ENCODE data around the gene HNRNPK.
"Not testable (repeated sequence)": the region's sequence is repeated elsewhere in the genome, so short reads cannot be mapped to it uniquely, and the experiment has no call there.

HNRNPK gene

DNA sequence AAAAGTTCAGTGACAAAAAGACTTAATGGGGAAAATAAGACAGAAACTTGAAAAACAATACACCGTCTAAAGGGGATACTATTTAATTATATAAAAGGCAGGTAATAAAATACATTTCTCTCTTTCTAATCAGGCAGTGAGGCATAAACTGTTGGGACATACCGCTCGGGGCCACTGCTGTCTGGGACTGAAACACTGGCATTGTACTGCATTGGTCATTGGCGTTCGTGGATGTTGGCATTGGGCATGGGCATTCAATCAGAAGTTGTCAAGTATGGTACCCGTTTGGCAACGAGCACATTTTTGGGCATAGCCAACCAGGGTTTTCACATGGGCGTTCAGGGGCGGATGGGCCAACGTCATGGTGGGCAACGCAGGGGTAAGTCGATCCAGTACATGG lies 4.7 kb downstream of the HNRNPK start:
- no peak for DNase-seq

DNA sequence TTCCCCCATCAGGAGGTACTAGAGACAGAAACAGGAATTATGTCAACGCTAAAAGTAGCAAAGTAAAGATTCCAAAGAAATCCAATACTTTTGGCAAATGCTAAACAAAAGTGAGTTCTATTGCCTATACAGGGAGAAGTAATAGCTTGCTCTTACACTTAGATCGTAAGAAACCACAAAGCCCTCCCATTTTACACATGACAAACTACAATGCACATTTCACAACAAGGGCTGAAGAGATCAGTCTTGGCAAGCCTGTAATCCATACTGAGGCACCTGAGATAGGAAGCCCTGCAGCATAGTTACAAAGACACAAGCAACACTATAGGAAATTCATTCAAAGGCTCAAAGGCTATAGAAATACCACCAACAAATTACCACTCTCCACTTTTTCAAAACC lies 7.7 kb downstream of the HNRNPK start:
- DNase-seq = no peak

DNA sequence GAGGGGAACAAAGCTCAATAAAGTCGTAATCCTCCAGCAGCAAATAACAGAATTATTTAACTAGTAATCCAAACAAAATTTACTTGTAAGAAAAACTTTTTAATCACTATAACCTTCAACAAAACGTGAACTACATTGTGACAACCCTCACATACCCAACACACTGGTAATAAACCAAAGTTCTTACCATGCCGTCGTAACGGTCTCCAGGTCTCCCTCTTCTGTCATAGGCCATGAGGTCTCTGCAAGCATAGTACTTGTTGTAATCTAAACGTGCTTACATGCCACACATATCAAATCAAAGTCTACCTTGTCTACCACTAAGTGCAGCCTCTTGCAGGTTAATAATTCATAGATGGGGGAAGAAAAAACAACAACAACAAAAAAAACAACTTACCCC lies 8.5 kb downstream of the HNRNPK start:
- DNase-seq = no peak

DNA sequence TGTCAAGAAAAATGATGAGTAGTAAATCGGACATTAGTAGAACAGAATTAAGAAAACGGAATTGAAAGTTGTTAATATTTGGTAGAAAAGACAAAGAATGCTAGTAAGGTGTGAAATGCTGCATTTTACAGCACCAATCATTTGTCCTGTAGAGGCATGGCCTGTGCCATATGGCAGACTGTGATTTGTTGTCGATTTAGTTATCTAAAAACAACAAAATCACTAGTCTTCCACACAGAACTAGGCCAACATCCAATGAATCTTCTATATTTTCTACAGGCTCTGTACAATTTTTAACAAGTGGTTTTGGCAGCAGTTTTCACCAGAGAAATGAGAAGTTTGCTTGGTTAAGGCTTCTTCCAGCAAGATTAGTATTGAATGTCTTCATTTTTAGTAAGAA lies 10.4 kb downstream of the HNRNPK start:
- no peak for DNase-seq

DNA sequence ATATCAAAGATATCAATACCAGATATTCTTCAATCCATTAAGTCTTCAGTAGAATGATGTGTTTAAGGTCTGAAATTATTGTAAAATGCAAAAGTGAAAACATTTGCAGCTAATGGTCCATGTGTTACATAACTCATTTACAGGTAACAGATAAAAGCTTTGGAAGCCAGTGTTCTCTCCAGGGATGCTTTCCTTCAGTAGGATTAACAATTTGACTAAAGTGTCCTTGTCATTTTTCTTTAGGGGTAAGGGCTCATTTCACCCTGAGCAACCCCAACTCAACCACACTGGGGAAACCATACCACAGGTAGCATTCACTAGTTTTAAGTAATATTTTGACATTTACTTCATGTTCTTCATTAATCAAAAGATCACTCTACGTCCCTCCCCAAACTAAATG lies 12.9 kb downstream of the HNRNPK start:
- no peak for DNase-seq

DNA sequence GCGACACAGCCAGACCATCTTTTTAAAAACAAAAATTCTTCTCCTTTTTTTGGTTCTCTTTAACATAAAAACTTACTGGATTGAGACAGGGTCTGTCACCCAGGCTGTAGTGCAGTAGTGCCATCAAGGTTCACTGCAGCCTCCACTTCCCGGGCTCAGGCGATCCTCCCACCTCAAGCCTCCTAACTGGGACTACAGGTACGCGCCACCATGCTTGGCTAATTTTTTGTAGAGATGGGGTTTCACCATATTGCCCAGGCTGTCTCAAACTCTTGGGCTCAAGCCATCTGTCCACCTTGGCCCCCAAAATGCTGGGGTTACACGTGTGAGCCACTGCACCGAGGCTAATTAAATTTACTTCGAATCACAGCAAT lies 13.8 kb downstream of the HNRNPK start:
- DNase-seq = no peak

DNA sequence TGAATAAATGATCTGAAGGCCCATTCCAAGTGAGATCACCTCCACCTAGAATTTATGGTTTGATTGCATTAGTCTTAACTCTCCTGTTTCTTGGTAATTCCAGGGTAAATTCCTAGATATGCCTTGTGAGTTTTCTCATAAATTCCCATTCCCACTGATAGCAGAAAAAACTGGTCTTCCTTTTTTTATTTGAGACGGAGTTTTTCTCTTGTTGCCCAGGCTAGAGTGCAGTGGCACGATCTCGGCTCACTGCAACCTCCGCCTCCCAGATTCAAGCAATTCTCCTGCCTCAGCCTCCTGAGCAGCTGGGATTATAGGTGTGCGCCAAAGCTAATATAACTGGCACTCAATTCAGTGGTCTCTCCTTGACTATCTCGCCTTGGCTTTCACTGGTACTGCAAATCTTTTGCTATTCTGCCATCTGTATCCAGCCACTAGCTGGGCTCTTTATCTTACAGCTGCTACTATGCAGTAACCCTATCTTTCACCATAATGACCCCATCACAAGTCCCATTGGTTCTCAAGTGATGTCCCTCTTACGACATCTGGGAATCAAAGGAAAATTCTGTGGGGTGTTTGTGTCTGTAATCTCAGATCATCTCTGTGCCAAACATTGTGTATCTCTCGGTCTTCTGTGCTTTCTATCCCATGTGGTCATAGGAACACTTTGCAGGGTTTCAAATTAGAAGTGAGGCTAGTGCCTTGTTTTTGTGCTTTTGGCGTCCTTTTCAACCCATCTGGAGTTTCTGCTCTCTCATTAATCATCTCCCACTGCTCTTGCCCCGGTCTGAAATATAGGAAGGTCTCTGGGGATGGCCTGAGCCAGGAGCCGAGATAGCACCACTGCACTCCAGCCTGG lies 14.4 kb downstream of the HNRNPK start:
- no peak for DNase-seq

DNA sequence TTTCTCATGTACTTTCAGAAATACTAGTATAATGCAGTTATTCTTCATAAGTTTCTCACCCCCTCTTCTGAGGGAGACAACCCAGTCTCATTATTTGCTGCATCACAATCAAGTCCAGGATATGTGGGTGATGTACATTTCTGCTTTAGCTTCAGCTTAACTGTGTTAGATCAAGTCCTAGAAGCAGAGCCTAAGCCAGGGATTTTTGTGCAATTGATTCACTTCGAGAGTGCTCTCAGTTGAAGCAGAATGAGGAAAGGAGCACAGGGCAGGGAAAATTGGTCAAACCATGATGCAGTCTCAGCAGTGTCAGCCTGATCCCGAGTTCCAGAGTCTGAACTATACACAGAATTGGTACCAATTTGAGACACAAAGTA lies 15.1 kb downstream of the HNRNPK start:
- no peak for DNase-seq

DNA sequence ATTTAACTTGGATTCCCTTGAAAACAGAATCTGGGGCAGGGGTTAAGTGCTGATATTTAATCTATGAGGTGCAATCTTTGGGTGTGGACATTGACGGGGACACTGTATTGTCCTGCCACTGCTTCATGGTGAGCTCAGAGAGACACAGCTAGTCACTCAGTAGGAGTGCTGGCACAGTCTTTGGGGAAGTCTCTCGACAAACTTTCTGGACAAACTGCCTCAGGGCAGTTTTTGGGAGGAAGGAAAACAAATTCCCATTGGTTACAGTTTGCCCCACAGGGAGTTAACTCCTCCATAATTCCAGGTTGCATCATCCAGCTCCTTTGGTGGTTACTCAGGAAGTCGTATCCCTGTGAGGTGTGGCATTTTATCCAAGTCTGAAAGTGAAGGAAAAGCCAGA lies 17.9 kb downstream of the HNRNPK start:
- peak; percentile 14 for DNase-seq

DNA sequence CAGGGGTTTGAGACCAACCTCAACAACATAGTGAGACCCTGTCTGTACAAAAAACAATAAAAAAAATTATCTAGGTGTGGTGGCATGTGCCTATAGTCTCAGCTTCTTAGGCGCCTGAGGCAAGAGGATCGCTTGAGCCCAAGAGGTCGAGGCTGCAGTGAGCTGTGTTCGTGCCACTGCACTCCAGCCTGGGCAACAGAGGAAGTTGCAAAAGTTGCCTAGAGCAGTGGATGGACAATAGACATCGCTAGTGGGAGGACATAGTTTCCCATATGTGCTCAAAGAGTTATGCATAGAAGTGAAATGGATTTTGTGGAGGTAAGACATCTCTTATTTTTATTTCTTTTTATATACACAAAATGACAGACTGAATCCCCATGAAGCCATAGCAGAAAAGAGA lies 19.0 kb downstream of the HNRNPK start:
- no peak for DNase-seq

DNA sequence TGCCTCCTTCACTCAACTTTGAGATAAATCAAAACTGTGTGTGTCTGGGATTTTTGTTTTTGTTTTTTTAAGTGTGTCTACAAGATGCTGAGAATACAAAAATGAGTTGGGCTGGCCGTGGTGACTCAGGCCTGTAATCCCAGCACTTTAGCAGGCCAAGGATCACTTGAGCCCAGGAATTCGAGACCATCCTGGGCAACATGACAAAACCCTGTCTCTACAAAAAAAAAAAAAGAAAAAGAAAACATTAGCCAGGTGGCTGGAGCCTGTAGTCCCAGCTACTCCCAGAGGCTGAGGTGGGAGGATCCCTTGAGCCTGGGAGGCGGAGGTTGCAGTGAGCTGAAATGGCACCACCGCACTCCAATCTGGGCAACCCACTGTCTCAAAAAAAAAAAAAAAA lies 21.0 kb downstream of the HNRNPK start:
- DNase-seq = peak; percentile 33

DNA sequence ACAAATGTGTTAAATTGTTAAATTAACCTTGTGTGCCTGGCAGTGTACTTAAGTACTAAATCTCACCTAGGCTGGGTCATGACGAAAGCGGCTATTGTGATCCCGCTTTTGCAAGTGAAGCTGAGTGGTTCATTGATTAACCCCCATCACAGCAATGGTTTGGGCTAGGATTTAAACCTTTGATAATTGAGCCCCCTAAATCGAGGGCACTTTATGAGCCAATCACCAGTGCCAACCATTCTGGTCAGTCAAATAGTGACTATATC lies 22.8 kb downstream of the HNRNPK start:
- no peak for DNase-seq

DNA sequence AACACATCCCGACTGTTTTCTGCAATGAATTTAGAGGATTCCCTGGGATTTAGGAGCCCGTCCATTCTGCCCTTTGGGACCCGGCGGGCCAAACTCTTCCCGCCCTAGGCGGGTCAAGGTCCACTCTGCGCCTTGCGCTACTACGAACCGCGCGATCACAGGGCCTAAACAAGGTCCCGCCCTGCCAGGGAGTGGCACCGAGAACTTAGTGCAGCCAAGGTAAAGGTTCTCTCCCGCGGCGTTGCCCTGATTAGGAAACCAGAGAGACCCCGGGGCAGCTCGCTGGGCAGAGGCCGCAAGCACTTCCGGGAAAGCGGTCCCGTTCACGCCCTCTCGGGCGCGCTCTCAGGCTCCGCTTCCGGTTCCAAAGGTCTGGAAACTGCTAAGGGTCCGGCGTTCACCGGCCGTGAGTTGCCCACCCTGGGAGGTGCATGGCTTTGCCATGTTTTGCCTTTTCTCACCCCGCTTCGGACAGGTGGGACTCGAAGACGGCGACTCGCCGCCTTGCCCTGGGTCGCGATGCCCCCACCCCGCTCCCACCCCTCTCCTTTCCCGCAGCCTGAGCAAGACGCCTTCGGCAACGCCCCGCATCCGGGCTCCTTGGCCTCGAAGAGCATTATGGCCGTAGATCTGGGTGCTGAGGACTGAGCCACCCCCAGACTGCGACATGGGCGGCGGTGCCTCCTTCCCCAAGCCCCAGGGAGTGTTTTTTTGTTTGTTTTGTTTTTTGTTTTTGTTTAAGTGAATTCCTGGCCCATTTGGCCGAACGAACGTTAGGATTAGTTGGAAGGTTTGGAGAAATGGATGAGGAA lies 23.4 kb downstream of the HNRNPK start:
- no peak for DNase-seq

DNA sequence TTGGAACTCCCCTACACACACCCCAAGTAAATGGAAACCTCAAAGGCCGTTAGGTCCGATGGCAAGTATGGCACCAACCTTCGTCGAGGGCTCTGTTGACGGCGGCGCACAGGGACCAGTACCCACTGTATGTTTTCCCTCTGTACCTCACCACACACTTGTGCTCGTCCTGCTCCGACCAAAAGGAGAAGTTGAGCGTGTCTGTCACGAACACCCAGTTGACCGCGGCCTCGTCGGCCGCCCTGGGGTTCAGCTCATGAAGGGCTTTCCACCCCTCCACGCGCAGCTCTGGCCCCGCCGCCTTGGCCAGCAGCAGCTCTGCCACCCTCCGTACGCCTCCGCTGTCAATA lies 24.0 kb downstream of the HNRNPK start:
- DNase-seq = no peak

DNA sequence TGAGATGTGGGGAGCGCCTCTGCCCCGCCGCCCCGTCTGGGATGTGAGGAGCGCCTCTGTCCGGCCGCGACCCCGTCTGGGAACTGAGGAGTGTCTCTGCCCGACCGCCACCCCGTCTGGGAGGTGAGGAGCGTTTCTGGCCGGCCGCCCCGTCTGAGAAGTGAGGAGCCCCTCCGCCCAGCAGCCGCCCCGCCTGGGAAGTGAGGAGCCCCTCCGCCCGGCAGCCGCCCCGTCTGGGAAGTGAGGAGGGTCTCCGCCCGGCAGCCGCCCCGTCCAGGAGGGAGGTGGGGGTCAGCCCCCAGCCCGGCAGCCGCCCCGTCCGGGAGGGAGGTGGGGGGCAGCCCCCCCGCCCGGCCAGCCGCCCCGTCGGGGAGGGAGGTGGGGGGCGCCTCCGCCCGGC lies 31.9 kb downstream of the HNRNPK start:
- not testable (repeated sequence) for DNase-seq

DNA sequence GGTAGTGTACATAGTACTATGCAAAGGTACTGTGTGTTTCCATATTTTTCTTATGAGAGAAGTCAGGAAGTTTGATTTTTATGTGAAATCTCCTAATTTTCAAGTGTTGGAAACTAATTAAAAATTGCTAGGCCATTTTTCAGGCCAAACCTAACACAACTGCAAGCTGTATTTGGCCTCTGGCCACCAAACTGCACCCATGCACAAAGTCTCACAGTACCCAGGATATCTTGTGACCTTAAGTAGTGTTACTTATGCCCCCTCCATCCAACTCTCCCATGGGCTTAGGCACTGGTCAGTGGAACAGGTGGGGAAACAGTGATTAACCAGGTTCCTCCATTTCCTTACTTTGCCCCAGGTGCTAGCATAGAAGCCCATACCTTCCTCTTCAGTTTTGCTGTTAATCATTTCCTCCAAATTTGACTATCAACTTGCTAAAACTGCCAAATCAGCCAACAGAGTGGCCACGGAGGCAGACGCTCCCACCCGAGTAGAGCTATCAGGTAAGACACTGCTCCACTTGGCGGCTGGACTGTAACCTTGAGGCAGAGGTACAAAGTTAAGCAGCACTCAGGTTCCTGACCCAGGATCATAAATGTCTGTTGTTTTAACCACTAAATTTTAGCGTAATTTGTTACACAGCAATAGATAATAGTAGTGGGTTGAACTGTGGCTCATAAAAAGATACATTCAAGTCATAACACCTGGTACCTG lies 39.3 kb downstream of the HNRNPK start:
- DNase-seq = no peak

DNA sequence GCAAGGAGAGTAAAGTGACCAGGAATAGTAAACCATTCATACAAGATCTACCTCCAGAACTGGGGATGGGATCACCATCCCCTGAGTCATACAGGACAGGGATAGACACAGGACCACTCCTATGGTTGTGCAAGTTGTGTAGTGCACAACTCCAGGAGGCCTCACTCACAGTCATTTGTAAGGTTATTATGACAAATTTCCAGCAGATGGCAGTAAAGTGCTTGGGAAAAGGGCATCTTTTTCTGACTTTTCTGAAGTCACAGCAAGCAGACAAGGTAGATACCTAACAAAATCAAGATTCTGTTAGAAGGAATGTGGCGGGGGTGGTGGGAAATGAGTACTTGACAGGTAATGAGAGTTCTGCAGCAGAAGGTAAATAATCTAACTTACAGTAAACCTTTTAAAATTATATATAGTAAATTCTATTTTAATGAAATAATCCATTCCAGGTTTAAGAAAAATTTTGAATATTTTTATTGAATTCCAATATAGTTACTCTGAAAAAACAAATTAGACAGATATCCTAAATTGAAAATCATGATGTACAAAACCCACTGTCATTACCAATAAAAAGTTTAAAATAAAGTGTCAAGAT lies 42.1 kb downstream of the HNRNPK start:
- peak; percentile 26 for DNase-seq

DNA sequence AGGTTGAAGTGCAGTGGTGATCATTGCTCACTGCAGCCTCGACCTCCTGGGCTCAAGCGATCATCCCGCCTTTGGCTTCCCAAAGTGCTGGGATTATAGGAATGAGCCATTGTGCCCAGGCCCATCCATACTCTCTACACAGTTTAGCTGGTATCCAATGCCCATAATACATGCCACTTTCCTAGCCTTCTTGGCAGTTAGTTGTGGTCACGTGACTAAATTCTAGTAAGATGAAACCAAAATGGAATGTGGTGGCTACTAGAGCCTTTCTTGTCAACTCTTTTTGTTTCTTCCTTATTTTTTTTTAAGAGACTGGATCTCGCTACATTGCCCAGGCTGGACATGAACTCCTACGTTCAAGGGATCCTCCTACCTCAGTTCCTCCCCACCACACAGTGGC lies 43.5 kb downstream of the HNRNPK start:
- DNase-seq = no peak

DNA sequence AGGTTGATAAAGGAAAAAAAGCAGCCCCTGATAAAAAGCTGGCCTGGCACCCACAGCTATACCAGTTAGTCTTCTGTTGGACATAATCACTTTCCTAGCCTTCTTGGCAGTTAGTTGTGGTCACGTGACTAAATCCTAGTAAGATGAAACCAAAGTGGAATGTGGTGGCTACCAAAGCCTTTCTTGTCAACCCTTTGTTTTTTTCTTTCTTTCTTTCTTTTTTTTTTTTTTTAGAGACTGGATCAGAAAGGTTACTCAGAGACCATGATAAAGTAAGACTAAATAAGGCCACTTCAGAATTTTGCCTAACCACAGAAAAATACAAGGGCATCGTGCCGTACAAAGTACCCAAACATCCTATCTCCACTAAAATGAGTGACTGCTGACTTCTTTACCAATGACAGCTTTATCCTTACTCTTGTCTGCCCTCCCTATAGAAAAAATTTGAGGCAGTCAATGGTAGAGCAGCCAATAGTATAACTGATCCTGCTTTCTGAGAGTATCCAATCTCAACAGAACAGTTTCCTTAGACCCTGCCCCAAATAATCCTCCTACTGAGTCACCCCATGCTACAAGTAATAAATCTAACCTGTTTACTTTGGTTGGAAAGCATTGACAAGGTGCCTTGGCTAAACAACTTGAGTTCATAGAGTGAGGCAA lies 44.6 kb downstream of the HNRNPK start:
- DNase-seq = no peak

DNA sequence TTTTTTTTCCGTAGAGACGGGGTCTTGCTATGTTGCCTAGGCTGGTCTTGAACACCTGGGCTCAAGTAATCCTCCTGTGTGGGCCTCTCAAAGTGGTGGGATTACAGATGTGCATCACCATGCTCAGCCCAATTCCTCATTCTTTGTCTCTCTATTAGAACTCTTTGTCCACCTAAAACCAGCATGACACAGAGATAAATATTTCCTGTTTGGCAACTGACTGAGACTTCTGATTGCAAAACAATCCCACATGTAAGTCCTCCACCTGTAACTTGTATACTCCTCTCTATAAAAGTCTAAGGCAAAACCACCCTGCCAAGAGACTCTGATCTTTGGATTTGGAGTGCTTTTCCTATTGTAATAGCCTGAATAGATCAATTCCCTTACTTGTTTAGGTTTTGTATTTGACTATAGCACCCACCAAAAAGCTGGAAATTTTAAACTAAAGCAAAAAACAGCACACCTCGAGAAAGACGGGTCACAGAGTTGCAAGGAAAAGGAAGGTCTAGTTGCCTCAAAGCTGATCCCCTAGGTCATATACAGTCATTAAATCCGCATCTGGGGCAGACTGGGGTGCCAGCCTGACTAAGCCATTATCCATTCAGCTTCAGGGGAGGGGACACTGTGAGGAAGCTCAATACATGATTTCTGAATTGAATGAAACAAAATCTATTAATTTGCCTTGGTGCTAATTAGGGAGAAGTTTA lies 45.3 kb downstream of the HNRNPK start:
- DNase-seq = no peak

DNA sequence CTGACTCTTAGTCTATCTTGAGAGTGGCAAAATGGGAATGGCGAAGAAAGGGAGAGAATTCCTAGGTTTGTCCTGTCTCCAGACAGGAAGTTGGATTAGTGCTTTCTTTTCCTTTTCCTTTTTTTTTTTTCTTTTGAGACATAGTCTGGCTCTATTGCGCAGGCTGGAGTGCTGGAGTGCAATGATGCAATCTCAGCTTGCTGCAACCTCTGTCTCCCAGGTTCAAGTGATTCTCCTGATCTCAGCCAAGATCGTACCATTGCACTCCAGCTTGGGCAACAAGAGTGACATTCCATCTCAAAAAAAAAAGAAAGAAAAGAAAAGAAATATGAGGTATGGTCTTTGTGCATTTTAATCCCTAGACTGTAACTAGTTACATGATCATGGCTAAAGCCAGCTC lies 46.2 kb downstream of the HNRNPK start:
- DNase-seq = no peak

DNA sequence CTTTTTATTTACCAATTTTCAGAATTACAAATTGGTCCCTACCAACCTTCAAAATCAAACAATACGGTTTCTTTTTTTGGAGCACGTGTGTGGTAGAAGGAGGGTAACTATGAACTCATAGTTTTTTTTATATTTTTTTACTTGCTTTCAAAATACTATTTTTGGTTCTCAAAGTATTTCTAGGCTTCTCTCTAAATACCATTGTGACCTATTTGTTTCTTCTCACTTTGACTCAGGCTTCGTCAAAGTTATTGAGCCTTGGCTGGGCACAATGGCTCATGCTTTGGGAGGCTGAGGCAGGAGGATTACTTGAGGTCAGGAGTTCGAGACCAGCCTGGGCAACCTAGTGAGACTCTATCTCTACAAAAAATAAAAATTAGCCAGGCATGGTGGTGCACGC lies 47.2 kb downstream of the HNRNPK start:
- no peak for DNase-seq

DNA sequence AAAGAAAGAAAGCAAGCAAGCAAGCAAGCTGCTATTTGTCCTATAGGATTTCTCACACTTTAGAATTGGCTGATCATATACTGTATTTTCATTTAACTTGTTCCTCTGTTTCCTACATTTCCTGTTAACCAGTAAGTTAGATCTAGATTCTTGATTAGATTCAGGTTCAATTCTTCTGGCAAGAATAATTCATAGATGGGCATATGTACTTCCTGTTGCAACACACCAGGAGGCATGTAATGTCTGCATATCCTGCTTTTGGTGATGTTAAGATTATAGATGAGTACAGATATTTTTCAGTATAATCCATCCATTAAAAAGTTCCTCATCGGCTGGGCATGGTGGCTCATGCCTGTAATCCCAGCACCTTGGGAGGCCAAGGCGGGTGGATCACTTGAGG lies 48.0 kb downstream of the HNRNPK start:
- DNase-seq = no peak
